Neural cell (in vitro differentiated cells): ENCODE measurements around the gene ZNF561. TPM values are rescaled to one million over a fixed set of nuclear protein-coding genes. Genes with fewer than 3 reads are reported as not detected.

Experiments used
- H2AFZ ChIP-seq: fragments of 200-600, 300-800 bp; sonication (generic), shearing (Covaris generic); 2 replicates; pipeline ENCODE4 v1.6.0; 2014; ENCODE audit warnings: low read depth, mild to moderate bottlenecking, antibody characterized with exemption, low read length, moderate library complexity
- H3F3A ChIP-seq: fragments of 200-600 bp; shearing (Covaris generic); 2 replicates; pipeline ENCODE4 v1.6.1; 2016; ENCODE audit warnings: mild to moderate bottlenecking, moderate library complexity, mixed read lengths, antibody characterized with exemption, low read length; ENCODE audit not compliant: insufficient read depth, poor library complexity, severe bottlenecking
- H3K27ac ChIP-seq: fragments of 200-600, 300-800 bp; sonication (generic), shearing (Covaris generic); 2 replicates; pipeline ENCODE4 v1.5.1; 2014; ENCODE audit warnings: mild to moderate bottlenecking, low read length, moderate library complexity
- H3K27me3 ChIP-seq: fragments of 300-800, 200-600 bp; sonication (generic), shearing (Covaris generic); 2 replicates; pipeline ENCODE4 v1.6.0; 2014; ENCODE audit warnings: mild to moderate bottlenecking, low read depth, low read length, moderate library complexity; ENCODE audit not compliant: insufficient read depth
- H3K36me3 ChIP-seq: fragments of 300-800, 200-600 bp; sonication (generic), shearing (Covaris generic); 2 replicates; pipeline ENCODE4 v1.5.1; 2014; ENCODE audit warnings: mild to moderate bottlenecking, antibody characterized with exemption, low read length, moderate library complexity; ENCODE audit not compliant: insufficient read depth
- H3K4me2 ChIP-seq: fragments of 300-800, 200-600 bp; sonication (generic), shearing (Covaris generic); 2 replicates; pipeline ENCODE4 v1.6.0; 2014; ENCODE audit warnings: mild to moderate bottlenecking, low read length
- H3K4me3 ChIP-seq: fragments of 300-800, 200-600 bp; sonication (generic), shearing (Covaris generic); 2 replicates; pipeline ENCODE4 v1.5.1; 2014; ENCODE audit warnings: mild to moderate bottlenecking, low read length, moderate library complexity
- H3K79me2 ChIP-seq: fragments of 200-600 bp; shearing (Covaris generic); replicated peaks from 2 replicates; pipeline ENCODE4 v1.6.0; 2014; ENCODE audit warnings: mild to moderate bottlenecking, low read length, moderate library complexity; ENCODE audit not compliant: insufficient read depth
- H3K9ac ChIP-seq: fragments of 300-800, 200-600 bp; sonication (generic), shearing (Covaris generic); 2 replicates; pipeline ENCODE4 v1.6.1; 2016; ENCODE audit warnings: mild to moderate bottlenecking, low read length, mixed read lengths
- H3K9me2 ChIP-seq: fragments of 200-600 bp; shearing (Covaris generic); 2 replicates; pipeline ENCODE4 v1.6.1; 2016; ENCODE audit warnings: mild to moderate bottlenecking, low read length, mixed read lengths; ENCODE audit not compliant: insufficient read depth
- H3K9me3 ChIP-seq: fragments of 200-600, 300-800 bp; sonication (generic), shearing (Covaris generic); 2 replicates; pipeline ENCODE4 v1.6.1; 2016; ENCODE audit warnings: mild to moderate bottlenecking, mixed run types, low read length, moderate library complexity, mixed read lengths
- H4K20me1 ChIP-seq: fragments of 200-600 bp; shearing (Covaris generic); 2 replicates; pipeline ENCODE4 v1.6.1; 2016; ENCODE audit warnings: mild to moderate bottlenecking, mixed run types; ENCODE audit not compliant: insufficient read depth
- CTCF ChIP-seq: fragments of 450-650 bp; IDR thresholded peaks from 2 replicates; pipeline ENCODE4 v1.5.1; 2014; ENCODE audit warnings: antibody characterized with exemption, mild to moderate bottlenecking, moderate library complexity; ENCODE audit not compliant: poor library complexity, severe bottlenecking
- EP300 ChIP-seq: fragments of 450-650 bp; conservative IDR thresholded peaks from 2 replicates; pipeline ENCODE4 v1.6.1; 2014; ENCODE audit warnings: antibody characterized with exemption, mild to moderate bottlenecking, moderate library complexity; ENCODE audit not compliant: poor library complexity, severe bottlenecking
- EZH2 ChIP-seq: fragments of 200-600, 300-800 bp; shearing (Covaris generic), sonication (generic); IDR thresholded peaks from 2 replicates; pipeline ENCODE4 v1.6.1; 2014; ENCODE audit warnings: antibody characterized with exemption, low read length, borderline replicate concordance, mild to moderate bottlenecking; ENCODE audit not compliant: insufficient read depth, poor library complexity, severe bottlenecking
- MXI1 ChIP-seq: fragments of 450-650 bp; conservative IDR thresholded peaks from 2 replicates; pipeline ENCODE4 v1.6.1; 2014; ENCODE audit warnings: antibody characterized with exemption, mild to moderate bottlenecking; ENCODE audit not compliant: poor library complexity, severe bottlenecking
- POLR2AphosphoS5 ChIP-seq: IDR thresholded peaks from 2 replicates; pipeline ENCODE4 v1.6.1; 2012
- RAD21 ChIP-seq: fragments of 450-650 bp; conservative IDR thresholded peaks from 2 replicates; pipeline ENCODE4 v1.6.1; 2014; ENCODE audit warnings: antibody characterized with exemption, mild to moderate bottlenecking, moderate library complexity
- REST ChIP-seq: IDR thresholded peaks from 2 replicates; pipeline ENCODE4 v1.6.1; 2012; ENCODE audit warnings: borderline replicate concordance
- SMC3 ChIP-seq: fragments of 450-650 bp; conservative IDR thresholded peaks from 2 replicates; pipeline ENCODE4 v1.6.1; 2014; ENCODE audit warnings: antibody characterized with exemption, mild to moderate bottlenecking, moderate library complexity; ENCODE audit not compliant: poor library complexity
- TAF1 ChIP-seq: IDR thresholded peaks from 2 replicates; pipeline ENCODE4 v1.6.1; 2012; ENCODE audit warnings: low read depth
- polyA plus RNA-seq: library from polyadenylated mRNA; depleted of rRNA; stranded (reverse); fragments of >200 nt; gene quantifications from 2 replicates; pipeline ENCODE4 v1.2.3, GENCODE V29; 2014

ZNF561 gene
- polyA plus RNA-seq, 1 donor from 2014 or later, result 35.5 TPM

- H3K27me3 ChIP-seq, result no peaks in the 10 kb centered on the region
- H2AFZ ChIP-seq, result no peak overlapping the region
- TF ChIP-seq RAD21 (no peak), CTCF (no peak), EP300 (no peak), TAF1 (no peak), MXI1 (no peak), POLR2AphosphoS5 (no peak), SMC3 (no peak), REST (no peak), EZH2 (no peak)
- H3K36me3 ChIP-seq, result no peaks in the 10 kb centered on the region
- H3K9me2 ChIP-seq, result no peaks in the 10 kb centered on the region
- H3K79me2 ChIP-seq, result no peaks in the 10 kb centered on the region
- H3K4me3 ChIP-seq, result no peak overlapping the region
- no peak overlapping the region for H3K9ac ChIP-seq
- no peak overlapping the region for H3K27ac ChIP-seq
- no peaks in the 10 kb centered on the region for H4K20me1 ChIP-seq
- H3F3A ChIP-seq, result no peaks in the 10 kb centered on the region
- H3K9me3 ChIP-seq, result no peaks in the 10 kb centered on the region
- H3K4me2 ChIP-seq, result no peak overlapping the region
Observed at GRCh38 chr19:9644472-9644871, 23.4 kb upstream of the ZNF561 start.

- Histone ChIP-seq H3K27ac (no peak overlapping the region), H3K9me3 (no peaks in the 10 kb centered on the region), H3F3A (no peaks in the 10 kb centered on the region), H3K79me2 (no peaks in the 10 kb centered on the region), H3K4me3 (no peak overlapping the region), H4K20me1 (no peaks in the 10 kb centered on the region), H3K4me2 (no peak overlapping the region), H3K36me3 (no peaks in the 10 kb centered on the region), H3K9me2 (no peaks in the 10 kb centered on the region), H3K9ac (no peak overlapping the region), H2AFZ (no peak overlapping the region), H3K27me3 (no peaks in the 10 kb centered on the region)
- no peak for TF ChIP-seq CTCF
- no peak for TF ChIP-seq EP300
- TF ChIP-seq EZH2, result no peak
- TF ChIP-seq RAD21, result no peak
- TF ChIP-seq REST, result no peak
- TF ChIP-seq TAF1, result no peak
Observed at GRCh38 chr19:9641810-9642209, 20.8 kb upstream of the ZNF561 start.
